Measurements from ENCODE around the gene TANGO6. TPM values are rescaled to one million over a fixed set of nuclear protein-coding genes. Genes with fewer than 3 reads are reported as not detected.

TANGO6 gene
- total RNA-seq, 1 donor from 2014 or later = 21.1 TPM

DNA sequence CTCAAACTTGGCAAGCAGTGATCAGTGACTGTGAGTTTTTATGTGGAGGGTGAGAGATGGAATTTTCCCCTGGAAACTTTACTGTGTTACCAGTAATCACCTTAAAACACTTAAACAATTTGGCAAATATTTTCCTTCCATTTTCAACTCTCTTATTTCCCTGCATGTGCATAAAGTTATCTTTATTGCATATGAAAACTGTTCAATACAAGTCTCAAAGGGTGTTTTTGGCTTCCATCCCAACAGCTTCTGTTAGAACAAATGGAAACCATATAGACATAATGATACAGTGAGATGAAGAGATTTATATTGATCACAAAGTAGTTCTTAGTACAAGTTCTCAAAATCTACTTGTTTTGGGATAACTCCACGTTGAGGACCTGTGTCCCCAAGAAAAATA, 36.4 kb upstream of the TANGO6 start:
- TF ChIP-seq, protein P1, sequence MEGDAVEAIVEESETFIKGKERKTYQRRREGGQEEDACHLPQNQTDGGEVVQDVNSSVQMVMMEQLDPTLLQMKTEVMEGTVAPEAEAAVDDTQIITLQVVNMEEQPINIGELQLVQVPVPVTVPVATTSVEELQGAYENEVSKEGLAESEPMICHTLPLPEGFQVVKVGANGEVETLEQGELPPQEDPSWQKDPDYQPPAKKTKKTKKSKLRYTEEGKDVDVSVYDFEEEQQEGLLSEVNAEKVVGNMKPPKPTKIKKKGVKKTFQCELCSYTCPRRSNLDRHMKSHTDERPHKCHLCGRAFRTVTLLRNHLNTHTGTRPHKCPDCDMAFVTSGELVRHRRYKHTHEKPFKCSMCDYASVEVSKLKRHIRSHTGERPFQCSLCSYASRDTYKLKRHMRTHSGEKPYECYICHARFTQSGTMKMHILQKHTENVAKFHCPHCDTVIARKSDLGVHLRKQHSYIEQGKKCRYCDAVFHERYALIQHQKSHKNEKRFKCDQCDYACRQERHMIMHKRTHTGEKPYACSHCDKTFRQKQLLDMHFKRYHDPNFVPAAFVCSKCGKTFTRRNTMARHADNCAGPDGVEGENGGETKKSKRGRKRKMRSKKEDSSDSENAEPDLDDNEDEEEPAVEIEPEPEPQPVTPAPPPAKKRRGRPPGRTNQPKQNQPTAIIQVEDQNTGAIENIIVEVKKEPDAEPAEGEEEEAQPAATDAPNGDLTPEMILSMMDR (conservative IDR thresholded peaks at IDR 0.05) = no peak
- Mint-ChIP-seq H3K4me1 (peaks cover 5% of the 10 kb centered on the region), H3K4me3 (no peak overlapping the region), H3K36me3 (ENCODE audit: low read depth) (no peaks in the 10 kb centered on the region), H3K9me3 (no peaks in the 10 kb centered on the region), H3K27me3 (ENCODE audit: low read depth) (no peaks in the 10 kb centered on the region), H3K27ac (ENCODE audit: unreplicated experiment) (no peak overlapping the region)
- no peak for DNase-seq (ENCODE audit: low read depth, low spot score)

DNA sequence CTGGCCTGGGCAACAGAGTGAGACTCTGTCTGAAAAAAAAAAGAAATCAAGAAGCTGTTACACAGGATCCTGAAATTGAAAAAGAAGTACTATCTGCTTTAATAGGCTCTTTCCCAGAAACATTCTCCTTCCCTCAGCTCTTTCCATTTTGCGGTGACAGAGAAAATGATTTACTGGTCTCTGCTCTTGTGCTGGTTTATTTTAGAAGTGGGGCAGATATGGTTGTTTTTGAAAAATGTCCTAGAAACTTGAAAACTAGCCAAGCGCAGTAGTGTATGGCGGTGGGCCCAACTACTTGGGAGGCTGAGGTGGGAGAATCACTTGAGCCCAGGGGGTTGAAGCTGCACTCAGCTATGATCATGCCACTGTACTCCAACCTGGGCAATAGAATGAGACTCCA, 28.8 kb upstream of the TANGO6 start:
- Mint-ChIP-seq H3K36me3 (ENCODE audit: low read depth) (no peaks in the 10 kb centered on the region), H3K27me3 (ENCODE audit: low read depth) (no peaks in the 10 kb centered on the region), H3K4me3 (no peak overlapping the region), H3K9me3 (no peaks in the 10 kb centered on the region), H3K4me1 (peaks cover 17% of the 10 kb centered on the region), H3K27ac (ENCODE audit: unreplicated experiment) (no peak overlapping the region)
- DNase-seq (ENCODE audit: low read depth, low spot score) = no peak
- TF ChIP-seq, protein P1 (conservative IDR thresholded peaks at IDR 0.05) = no peak

DNA sequence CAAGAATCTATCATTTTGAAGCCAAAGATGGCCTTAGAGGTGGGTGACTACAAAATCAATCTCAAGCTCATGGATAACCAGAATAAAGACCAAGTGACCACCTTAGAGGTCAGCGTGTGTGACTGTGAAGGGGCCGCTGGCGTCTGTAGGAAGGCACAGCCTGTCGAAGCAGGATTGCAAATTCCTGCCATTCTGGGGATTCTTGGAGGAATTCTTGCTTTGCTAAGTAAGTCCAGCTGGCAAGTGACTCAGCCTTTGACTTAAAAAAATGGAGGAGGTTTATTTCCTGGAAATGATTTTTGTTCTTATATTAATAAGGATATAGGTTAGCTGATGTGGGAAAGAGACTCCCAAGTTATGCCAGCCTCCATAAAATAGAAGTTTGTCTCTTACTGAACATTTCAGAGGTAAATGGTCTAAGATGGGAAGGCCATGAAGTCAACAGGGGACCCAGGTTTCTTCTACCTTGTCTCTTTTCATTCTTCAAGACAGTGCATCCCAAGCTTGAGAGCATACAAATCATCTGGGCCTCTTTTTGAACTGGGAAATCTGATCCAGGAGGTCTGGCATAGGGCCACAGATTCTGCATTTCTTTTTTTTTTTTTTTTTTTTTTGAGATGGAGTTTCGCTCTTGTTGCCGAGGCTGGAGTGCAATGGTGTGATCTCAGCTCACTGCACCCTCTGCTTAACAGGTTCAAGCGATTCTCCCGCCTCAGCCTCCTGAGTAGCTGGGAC, 19.8 kb upstream of the TANGO6 start:
- no peak for DNase-seq (ENCODE audit: low read depth, low spot score)
- H3K4me3 Mint-ChIP-seq = no peak overlapping the region
- peaks cover 2% of the 10 kb centered on the region for H3K27me3 Mint-ChIP-seq (ENCODE audit: low read depth)
- H3K9me3 Mint-ChIP-seq = peaks cover 11% of the 10 kb centered on the region
- H3K27ac Mint-ChIP-seq (ENCODE audit: unreplicated experiment) = no peak overlapping the region
- H3K4me1 Mint-ChIP-seq = no peaks in the 10 kb centered on the region
- TF ChIP-seq, protein P1 (conservative IDR thresholded peaks at IDR 0.05) = no peak
- no peaks in the 10 kb centered on the region for H3K36me3 Mint-ChIP-seq (ENCODE audit: low read depth)

- DNase-seq (ENCODE audit: low read depth, low spot score) = no peak
- no peak overlapping the region for H3K27ac Mint-ChIP-seq (ENCODE audit: unreplicated experiment)
- peaks cover 11% of the 10 kb centered on the region for H3K9me3 Mint-ChIP-seq
- H3K36me3 Mint-ChIP-seq (ENCODE audit: low read depth) = no peaks in the 10 kb centered on the region
- H3K4me1 Mint-ChIP-seq = no peaks in the 10 kb centered on the region
- H3K27me3 Mint-ChIP-seq (ENCODE audit: low read depth) = peaks cover 2% of the 10 kb centered on the region
- TF ChIP-seq, protein P1 (conservative IDR thresholded peaks at IDR 0.05) = no peak
- no peak overlapping the region for H3K4me3 Mint-ChIP-seq
These were observed 17.9 kb upstream of the TANGO6 start for GRCh38 chr16:68825427-68825826.

GRCh38 chr16:68826652-68827051, 16.7 kb upstream of the TANGO6 start:
- DNase-seq (ENCODE audit: low read depth, low spot score) = no peak
- H3K9me3 Mint-ChIP-seq = peaks cover 9% of the 10 kb centered on the region
- no peaks in the 10 kb centered on the region for H3K36me3 Mint-ChIP-seq (ENCODE audit: low read depth)
- no peaks in the 10 kb centered on the region for H3K4me1 Mint-ChIP-seq
- H3K27me3 Mint-ChIP-seq (ENCODE audit: low read depth) = peaks cover under 1% of the 10 kb centered on the region
- TF ChIP-seq, protein P1 (conservative IDR thresholded peaks at IDR 0.05) = no peak
- H3K4me3 Mint-ChIP-seq = no peak overlapping the region
- no peak overlapping the region for H3K27ac Mint-ChIP-seq (ENCODE audit: unreplicated experiment)

Measured in neural crest cell (in vitro differentiated cells).